H1 (cell line): Measurements from ENCODE around the gene GNAT1. TPM values are rescaled to one million over a fixed set of nuclear protein-coding genes. Genes with fewer than 3 reads are reported as not detected.
A peak's percentile ranks its signal among the peaks of the same experiment; 100 is the strongest.

Experiments
- CTCF ChIA-PET: fragments of 300-600 bp; sonication (Branson Sonifier 250); formaldehyde crosslinking; loops from one replicate; lab custom pipeline; 2021; ENCODE audit not compliant: partially characterized antibody; lab: Charles Lee
- POLR2A ChIA-PET: fragments of 300-600 bp; sonication (Branson Sonifier 250); formaldehyde crosslinking; loops from one replicate; lab custom pipeline; 2021; ENCODE audit warnings: inconsistent platforms; ENCODE audit not compliant: partially characterized antibody; lab: Charles Lee
- DNase-seq, 2 experiments: peaks; one replicate each; pipeline versions ENCODE4 v3.0.0 to v3.0.0-alpha.2; 2010 to 2022; ENCODE audit warnings: low spot score in 2 of 2, low read depth in 1 of 2, mixed read lengths in 1 of 2
- FAIRE-seq: peaks from 2 replicates; lab custom pipeline; 2011; peaks lifted over from hg19 to GRCh38; lab: Jason Lieb, UNC
- H2AFZ ChIP-seq: 2 replicates; pipeline ENCODE4 v1.8.1; 2012; ENCODE audit warnings: low read length, inconsistent platforms
- H2AK5ac ChIP-seq: 2 replicates; pipeline ENCODE4 v1.6.1; 2013; ENCODE audit warnings: low read depth, low read length
- H2BK120ac ChIP-seq: replicated peaks from 2 replicates; pipeline ENCODE3; 2013; ENCODE audit warnings: low read depth, low read length, inconsistent platforms
- H2BK12ac ChIP-seq: 2 replicates; pipeline ENCODE4 v1.6.1; 2013; ENCODE audit warnings: low read depth, low read length
- H2BK15ac ChIP-seq: 2 replicates; pipeline ENCODE4 v1.6.1; 2013; ENCODE audit warnings: low read length
- H2BK20ac ChIP-seq: 2 replicates; pipeline ENCODE4 v1.6.1; 2013; ENCODE audit warnings: low read length
- H2BK5ac ChIP-seq: 2 replicates; pipeline ENCODE4 v1.6.1; 2013; ENCODE audit warnings: low read depth, low read length
- H3K14ac ChIP-seq: 2 replicates; pipeline ENCODE4 v1.6.1; 2013; ENCODE audit warnings: inconsistent platforms; ENCODE audit not compliant: insufficient read length
- H3K18ac ChIP-seq: 2 replicates; pipeline ENCODE4 v1.6.1; 2013; ENCODE audit warnings: low read length; ENCODE audit errors: extremely low read depth
- H3K23ac ChIP-seq: 2 replicates; pipeline ENCODE4 v1.6.1; 2013; ENCODE audit warnings: inconsistent platforms; ENCODE audit not compliant: insufficient read length
- H3K23me2 ChIP-seq: 2 replicates; pipeline ENCODE4 v1.6.1; 2013; ENCODE audit warnings: low read depth, low read length
- H3K27ac ChIP-seq: 2 replicates; pipeline ENCODE4 v1.6.1; 2011; ENCODE audit warnings: low read depth, low read length, inconsistent platforms
- H3K27me3 ChIP-seq, 4 experiments: replicated peaks in 1 of 4; 1 replicate in 1 of 4; 2 replicates in 3 of 4; pipeline versions ENCODE4 v1.6.1 to v1.8.1; 2011 to 2013; ENCODE audit warnings: low read length in 3 of 4, mild to moderate bottlenecking in 3 of 4, inconsistent platforms in 2 of 4, mixed read lengths in 2 of 4, moderate library complexity in 1 of 4; ENCODE audit not compliant: control insufficient read depth in 3 of 4, insufficient read depth in 3 of 4; ENCODE audit errors: extremely low read depth in 1 of 4
- H3K36me3 ChIP-seq, 4 experiments: 2 replicates each; pipeline versions ENCODE4 v1.6.1 to v1.8.1; 2011 to 2013; ENCODE audit warnings: mild to moderate bottlenecking in 4 of 4, low read length in 3 of 4, moderate library complexity in 2 of 4, control low read depth in 1 of 4, inconsistent platforms in 1 of 4; ENCODE audit not compliant: insufficient read depth in 4 of 4, control insufficient read depth in 2 of 4
- H3K4ac ChIP-seq: replicated peaks from 2 replicates; pipeline ENCODE3; 2013; ENCODE audit warnings: low read length, low read depth, mixed read lengths, inconsistent platforms; ENCODE audit not compliant: insufficient read length
- H3K4me1 ChIP-seq, 4 experiments: replicated peaks in 1 of 4; 1 replicate in 1 of 4; 2 replicates in 3 of 4; pipeline versions ENCODE4 v1.6.1 to v1.8.1; 2011 to 2013; ENCODE audit warnings: low read length in 3 of 4, inconsistent platforms in 2 of 4, mixed read lengths in 1 of 4; ENCODE audit not compliant: insufficient read depth in 4 of 4, control insufficient read depth in 3 of 4
- H3K4me2 ChIP-seq, 2 experiments: 2 replicates each; pipeline versions ENCODE4 v1.6.1 to v1.8.1; 2011 to 2013; ENCODE audit warnings: low read depth in 2 of 2, low read length in 2 of 2, control low read depth in 1 of 2, inconsistent platforms in 1 of 2, mild to moderate bottlenecking in 1 of 2; ENCODE audit not compliant: insufficient read depth in 1 of 2
- H3K4me3 ChIP-seq, 4 experiments: fragments of 200-600, 300-600 bp in 1 of 4; sonication (generic), shearing (Covaris generic), sonication (Bioruptor Twin) in 1 of 4; 2 replicates each; pipeline versions ENCODE4 v1.5.1 to v1.8.1; 2011 to 2016; ENCODE audit warnings: low read length in 4 of 4, low read depth in 3 of 4, control low read depth in 2 of 4, inconsistent platforms in 2 of 4, mild to moderate bottlenecking in 2 of 4, mixed read lengths in 1 of 4, moderate library complexity in 1 of 4; ENCODE audit not compliant: insufficient read depth in 2 of 4; ENCODE audit errors: extremely low read depth in 1 of 4
- H3K56ac ChIP-seq: replicated peaks from 2 replicates; pipeline ENCODE3; 2013; ENCODE audit warnings: low read depth, mild to moderate bottlenecking, mixed read lengths, low read length, inconsistent platforms; ENCODE audit not compliant: insufficient read length
- H3K79me1 ChIP-seq: 2 replicates; pipeline ENCODE4 v1.6.1; 2013; ENCODE audit warnings: low read depth, low read length, control low read depth
- H3K79me2 ChIP-seq, 2 experiments: 2 replicates each; pipeline versions ENCODE4 v1.6.1 to v1.8.1; 2012 to 2013; ENCODE audit warnings: low read length in 2 of 2, mild to moderate bottlenecking in 2 of 2, inconsistent platforms in 1 of 2; ENCODE audit not compliant: insufficient read depth in 2 of 2, control insufficient read depth in 1 of 2
- H3K9ac ChIP-seq, 4 experiments: replicated peaks in 1 of 4; 1 replicate in 1 of 4; 2 replicates in 3 of 4; pipeline versions ENCODE4 v1.6.1 to v1.8.1; 2011 to 2013; ENCODE audit warnings: low read depth in 3 of 4, low read length in 3 of 4, control low read depth in 2 of 4, mild to moderate bottlenecking in 2 of 4, moderate library complexity in 2 of 4, inconsistent platforms in 1 of 4; ENCODE audit errors: extremely low read depth in 1 of 4
- H3K9me3 ChIP-seq, 2 experiments: 2 replicates each; pipeline versions ENCODE4 v1.6.1 to v1.8.1; 2012 to 2013; ENCODE audit warnings: mild to moderate bottlenecking in 2 of 2, moderate library complexity in 2 of 2, control low read depth in 1 of 2, inconsistent platforms in 1 of 2, low read depth in 1 of 2, low read length in 1 of 2, mixed read lengths in 1 of 2; ENCODE audit not compliant: insufficient read depth in 2 of 2
- H4K20me1 ChIP-seq, 2 experiments: replicated peaks in 1 of 2; 2 replicates each; pipeline versions ENCODE3 to v1.8.1; 2011 to 2013; ENCODE audit warnings: inconsistent platforms in 2 of 2, low read length in 2 of 2, mild to moderate bottlenecking in 1 of 2; ENCODE audit not compliant: insufficient read depth in 2 of 2, control insufficient read depth in 1 of 2
- H4K5ac ChIP-seq: 2 replicates; pipeline ENCODE4 v1.6.1; 2013; ENCODE audit warnings: low read length, low read depth, mixed read lengths, inconsistent platforms; ENCODE audit not compliant: insufficient read length
- H4K8ac ChIP-seq: 2 replicates; pipeline ENCODE4 v1.8.0; 2013; ENCODE audit warnings: mild to moderate bottlenecking, moderate library complexity, low read length, inconsistent platforms; ENCODE audit not compliant: insufficient read depth; ENCODE audit errors: extremely low read depth
- H4K91ac ChIP-seq: replicated peaks from 2 replicates; pipeline ENCODE3; 2013; ENCODE audit warnings: low read length, mixed read lengths, inconsistent platforms; ENCODE audit not compliant: insufficient read length
- CEBPB ChIP-seq: IDR thresholded peaks from 2 replicates; pipeline ENCODE4 v1.6.1; 2012; ENCODE audit warnings: low read depth, low read length
- CTBP2 ChIP-seq: IDR thresholded peaks from 2 replicates; pipeline ENCODE4 v1.7.0; 2011; ENCODE audit warnings: borderline replicate concordance, mild to moderate bottlenecking, moderate library complexity, mixed read lengths, low read length; ENCODE audit not compliant: insufficient read depth, insufficient read length
- EGR1 ChIP-seq: IDR thresholded peaks from 2 replicates; pipeline ENCODE4 v1.6.1; 2011; ENCODE audit warnings: low read depth, low read length, borderline replicate concordance
- RFX5 ChIP-seq: IDR thresholded peaks from 2 replicates; pipeline ENCODE4 v1.6.1; 2011; ENCODE audit warnings: low read depth, low read length, improper control_type of control experiment, borderline replicate concordance
- RXRA ChIP-seq: IDR thresholded peaks from 2 replicates; pipeline ENCODE4 v1.6.1; 2011; ENCODE audit warnings: low read depth, mild to moderate bottlenecking, low read length, moderate library complexity; ENCODE audit not compliant: insufficient read depth
- SIX5 ChIP-seq: IDR thresholded peaks from 2 replicates; pipeline ENCODE4 v1.6.1; 2011; ENCODE audit warnings: mild to moderate bottlenecking, low read depth, low read length
- ZNF274 ChIP-seq: IDR thresholded peaks from 2 replicates; pipeline ENCODE4 v1.7.0; 2012; ENCODE audit warnings: low read length, borderline replicate concordance; ENCODE audit errors: extremely low read depth
- WGBS, 2 experiments: shearing (Covaris generic) in 1 of 2; methylation state at CpG; one replicate each; pipeline versions ENCODE4 v1.1.6 to v1.1.7; 2013 to 2015; ENCODE audit warnings: low lambda C conversion rate in 2 of 2, mixed read lengths in 2 of 2, inconsistent platforms in 1 of 2, low coverage in 1 of 2, missing lambda C conversion rate in 1 of 2; ENCODE audit not compliant: insufficient replicate concordance in 2 of 2, insufficient coverage in 1 of 2, insufficient read length in 1 of 2; ENCODE audit errors: extremely low coverage in 1 of 2, missing lambda C conversion rate in 1 of 2; 5-methylcytosine and 5-hydroxymethylcytosine counted together
- polyA plus RNA-seq, 7 experiments: library from polyadenylated mRNA; depleted of rRNA in 3 of 7; stranded (reverse) in 5 of 7; unstranded in 2 of 7; fragments of >200 nt in 5 of 7; fragments of 200-250 nt in 2 of 7; gene quantifications; 1 replicate in 5 of 7; 2 replicates in 1 of 7; 4 replicates in 1 of 7; pipeline versions ENCODE4 v1.2.1 to v1.2.3, GENCODE V29; 2011 to 2013; ENCODE audit warnings: missing spikeins in 2 of 7, mixed read lengths in 2 of 7
- total RNA-seq: library from RNA; stranded (reverse); fragmentation: NEBNext Ultra II Directional; extraction: Animal tissue kit (Norgen Biotek cat#: 25700); gene quantifications from 2 replicates; pipeline ENCODE4 v1.2.1, GENCODE V29; 2021
- TF ChIP-seq, protein P1 (sequence below): IDR thresholded peaks from 2 replicates; pipeline ENCODE4 v1.6.1; 2012; ENCODE audit warnings: inconsistent platforms

Gene GNAT1
- total and polyA plus RNA-seq, 2 of the 8 experiments (the other 6 are each of a cell fraction or from before 2014, with no cell fraction given), result 0.08 TPM; not detected in 1

DNA sequence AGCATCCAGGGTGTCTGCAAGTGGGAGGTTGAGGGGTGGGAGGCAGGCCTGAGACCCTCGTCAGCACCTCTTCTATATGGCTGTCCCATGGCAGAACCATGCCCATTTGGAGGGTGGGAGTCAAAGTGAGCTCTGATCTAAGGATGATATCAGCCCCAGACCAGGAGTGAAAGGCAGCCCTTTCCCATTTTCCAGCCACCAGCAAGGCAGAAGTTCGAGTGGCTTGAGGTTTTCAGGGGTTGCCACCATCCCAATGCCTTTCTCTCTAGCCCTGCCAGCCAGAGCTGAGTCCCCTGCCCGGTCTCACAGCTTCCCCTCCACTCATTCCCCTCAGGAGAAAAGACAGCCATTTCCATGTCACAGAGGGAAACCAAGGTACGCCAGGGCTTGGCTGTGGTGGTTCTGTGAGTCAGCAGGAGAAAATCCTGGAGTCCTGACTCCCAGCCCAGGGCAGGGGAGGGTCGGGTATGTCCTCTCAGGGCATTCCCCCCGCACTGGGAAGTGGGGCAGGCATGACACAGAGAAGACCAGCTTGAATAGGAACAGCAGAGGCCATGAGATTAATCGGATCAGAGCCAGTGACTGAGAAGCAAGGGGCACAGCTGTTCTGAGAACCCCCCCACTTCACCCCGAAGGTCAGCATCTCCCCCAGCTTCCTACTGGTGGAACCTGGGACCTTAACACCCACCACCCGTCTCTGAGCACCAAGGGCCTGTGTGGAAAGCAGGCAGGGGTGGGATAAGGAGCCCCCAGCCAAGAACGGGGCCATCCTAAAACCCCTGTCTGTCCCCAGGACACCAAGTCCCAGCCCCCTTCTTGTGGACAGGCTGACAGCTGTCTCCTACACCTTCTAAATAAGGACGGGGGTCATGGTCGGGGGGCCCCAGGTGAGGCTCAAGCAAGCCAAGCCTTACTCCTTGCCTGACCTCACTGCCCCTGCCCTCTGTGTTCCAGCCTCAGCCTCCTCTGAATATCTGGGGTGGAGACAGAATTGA, 12.7 kb downstream of the GNAT1 start:
- WGBS, 2 experiments, result 80% methylated on average over 12 of the region's 12 CpGs; no CpG with 5 or more reads in 1 of the 2 experiments
- H4K91ac ChIP-seq, result no peak overlapping the region
- POLR2A ChIA-PET, result interaction anchor here (0.9 to 3.0 kb wide), 7 partner anchors 9 to 88 kb away, joined by 3 to 16 read pairs (median 4); partner anchors contain the start of gene IFRD2
- H3K14ac ChIP-seq, result no peak overlapping the region
- H3K79me1 ChIP-seq, result no peaks in the 10 kb centered on the region
- H3K9ac ChIP-seq, result no peak overlapping the region
- peaks cover 6% of the 10 kb centered on the region for H3K23me2 ChIP-seq
- no peaks in the 10 kb centered on the region for H4K20me1 ChIP-seq
- H3K56ac ChIP-seq, result no peak overlapping the region
- H3K23ac ChIP-seq, result no peak overlapping the region
- H3K18ac ChIP-seq, result no peak overlapping the region; the same call in 1 of the 2 replicates
- H3K4me3 ChIP-seq, result peak overlapping the region in 1 of 4 experiments; percentile 68; a peak in 2 of 8 replicates
- peak overlapping the region; percentile 76 to 78; a peak in 2 of 4 replicates for H3K4me2 ChIP-seq
- no peak for TF ChIP-seq RFX5
- TF ChIP-seq CTBP2, result no peak
- no peak for TF ChIP-seq CEBPB
- TF ChIP-seq ZNF274, result no peak
- TF ChIP-seq RXRA, result no peak
- no peak for TF ChIP-seq EGR1
- no peak for TF ChIP-seq SIX5
- TF ChIP-seq, protein P1, sequence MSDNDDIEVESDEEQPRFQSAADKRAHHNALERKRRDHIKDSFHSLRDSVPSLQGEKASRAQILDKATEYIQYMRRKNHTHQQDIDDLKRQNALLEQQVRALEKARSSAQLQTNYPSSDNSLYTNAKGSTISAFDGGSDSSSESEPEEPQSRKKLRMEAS, result no peak
- H4K5ac ChIP-seq, result no peak overlapping the region
- H3K9me3 ChIP-seq, result no peaks in the 10 kb centered on the region
- H2AFZ ChIP-seq, result no peak overlapping the region
- CTCF ChIA-PET, result interaction anchor here (0.6 to 48.1 kb wide), 9 partner anchors 16 to 142 kb away, joined by 3 to 2149 read pairs (median 4); partner anchors contain the start of genes GNAI2, GNAT1, LSMEM2 and SEMA3B
- no peaks in the 10 kb centered on the region for H3K36me3 ChIP-seq
- H2BK12ac ChIP-seq, result 0 out of 2 replicates have a peak overlapping the region, but pooled peaks have one; percentile 27
- no peaks in the 10 kb centered on the region for H3K79me2 ChIP-seq
- H2AK5ac ChIP-seq, result 0 out of 2 replicates have a peak overlapping the region, but pooled peaks have one; percentile 24
- no peak for FAIRE-seq
- no peak overlapping the region for H3K27ac ChIP-seq
- no peak overlapping the region for H2BK5ac ChIP-seq
- 0 out of 2 replicates have a peak overlapping the region, but pooled peaks have one; percentile 72 for H2BK15ac ChIP-seq
- H3K27me3 ChIP-seq, result peaks cover 2 to 28% (median 21%) of the 10 kb centered on the region in 4 experiments
- H2BK20ac ChIP-seq, result no peak overlapping the region
- no peak overlapping the region for H2BK120ac ChIP-seq
- DNase-seq, result no peak
- peaks cover 0 to 21% (median 8%) of the 10 kb centered on the region in 4 experiments; a peak in 6 of 7 replicates for H3K4me1 ChIP-seq
- H4K8ac ChIP-seq, result no peak overlapping the region
- no peak overlapping the region for H3K4ac ChIP-seq
